EL (cell line): ENCODE measurements around the gene CHD6.

Experiments used
- DNase-seq: peaks from one replicate; pipeline ENCODE4 v3.0.0-alpha.2; 2016

Gene CHD6

GRCh38 chr20:41457173-41457857 is 160.9 kb downstream of the CHD6 start:
- DNase-seq = no peak

- peak; percentile 7 for DNase-seq
Observed at GRCh38 chr20:41456351-41456750, 161.8 kb downstream of the CHD6 start.

- no peak for DNase-seq
Observed at GRCh38 chr20:41454250-41454649, 163.9 kb downstream of the CHD6 start.

GRCh38 chr20:41453010-41453950 is 164.9 kb downstream of the CHD6 start:
- DNase-seq = no peak

- no peak for DNase-seq
Observed at GRCh38 chr20:41452226-41452625, 166.0 kb downstream of the CHD6 start.

GRCh38 chr20:41447006-41447405 is 171.2 kb downstream of the CHD6 start:
- DNase-seq = no peak

GRCh38 chr20:41446456-41446855 is 171.7 kb downstream of the CHD6 start:
- DNase-seq = no peak

GRCh38 chr20:41444821-41445220 is 173.4 kb downstream of the CHD6 start:
- DNase-seq = no peak

GRCh38 chr20:41443691-41444090 is 174.5 kb downstream of the CHD6 start:
- DNase-seq = no peak

GRCh38 chr20:41440882-41441281 is 177.3 kb downstream of the CHD6 start:
- no peak for DNase-seq

- no peak for DNase-seq
Observed at GRCh38 chr20:41437836-41438235, 180.3 kb downstream of the CHD6 start.

GRCh38 chr20:41436679-41437078 is 181.5 kb downstream of the CHD6 start:
- peak; percentile 90 for DNase-seq

- DNase-seq = no peak
Observed at GRCh38 chr20:41433203-41433602, 185.0 kb downstream of the CHD6 start.

- DNase-seq = no peak
Observed at GRCh38 chr20:41432746-41433145, 185.4 kb downstream of the CHD6 start.

- peak; percentile 75 for DNase-seq
Observed at GRCh38 chr20:41428285-41428684, 189.9 kb downstream of the CHD6 start.

GRCh38 chr20:41427833-41428232 is 190.3 kb downstream of the CHD6 start:
- no peak for DNase-seq

GRCh38 chr20:41426976-41427375 is 191.2 kb downstream of the CHD6 start:
- no peak for DNase-seq

- DNase-seq = no peak
Observed at GRCh38 chr20:41426086-41426830, 191.9 kb downstream of the CHD6 start.

GRCh38 chr20:41425180-41425884 is 192.8 kb downstream of the CHD6 start:
- DNase-seq = no peak

- DNase-seq = no peak
Observed at GRCh38 chr20:41424546-41424945, 193.6 kb downstream of the CHD6 start.

GRCh38 chr20:41424011-41424410 is 194.2 kb downstream of the CHD6 start:
- DNase-seq = no peak

- no peak for DNase-seq
Observed at GRCh38 chr20:41422953-41423352, 195.2 kb downstream of the CHD6 start.
